Muscle of leg (tissue), 11 donors: Measurements from ENCODE around the gene HCAR1. TPM values are rescaled to one million over a fixed set of nuclear protein-coding genes. Genes with fewer than 3 reads are reported as not detected.
"Not testable (repeated sequence)": the region's sequence is repeated elsewhere in the genome, so short reads cannot be mapped to it uniquely, and the experiment has no call there.

Source experiments
- DNase-seq: peaks from one replicate; pipeline ENCODE4 v3.0.0; 2013
- H3K27ac ChIP-seq: one replicate; pipeline ENCODE4 v1.5.1; 2013; ENCODE audit warnings: mild to moderate bottlenecking, low read length, control low read depth
- H3K27me3 ChIP-seq: one replicate; pipeline ENCODE4 v1.6.1; 2013; ENCODE audit warnings: low read length; ENCODE audit not compliant: control insufficient read depth, insufficient read depth
- H3K36me3 ChIP-seq: one replicate; pipeline ENCODE4 v1.6.1; 2013; ENCODE audit warnings: low read length; ENCODE audit not compliant: control insufficient read depth, insufficient read depth
- H3K4me1 ChIP-seq: one replicate; pipeline ENCODE4 v1.6.1; 2013; ENCODE audit warnings: low read length; ENCODE audit not compliant: control insufficient read depth, insufficient read depth
- H3K4me3 ChIP-seq: one replicate; pipeline ENCODE4 v1.5.1; 2013; ENCODE audit warnings: low read length, control low read depth
- H3K9me3 ChIP-seq: replicated peaks from 2 replicates; pipeline ENCODE4 v1.6.1; 2013; ENCODE audit warnings: low read depth, low read length; ENCODE audit not compliant: control insufficient read depth
- WGBS: methylation state at CpG from one replicate; pipeline ENCODE4 v1.1.5; 2013; ENCODE audit warnings: missing lambda C conversion rate; ENCODE audit not compliant: insufficient coverage; 5-methylcytosine and 5-hydroxymethylcytosine counted together
- polyA plus RNA-seq, 8 donors: library from polyadenylated mRNA; unstranded; fragments of 120-200 nt; gene quantifications; one replicate each; pipeline versions ENCODE4 v1.2.1 to v1.2.3, GENCODE V29; 2013; ENCODE audit warnings: inconsistent platforms in 1 of 8, low replicate concordance in 1 of 8; ENCODE audit not compliant: insufficient read length in 8 of 8, insufficient read depth in 1 of 8
- total RNA-seq: library from RNA; stranded (reverse); fragments of 120-200 nt; gene quantifications from one replicate; pipeline ENCODE4 v1.2.4, GENCODE V29; 2013

Gene HCAR1
- total and polyA plus RNA-seq, 9 donors: 0.07 to 0.27 (median 0.12) TPM

- H3K4me3 ChIP-seq: no peak overlapping the region
- no peaks in the 10 kb centered on the region for H3K9me3 ChIP-seq
- no peaks in the 10 kb centered on the region for H3K36me3 ChIP-seq
- H3K27me3 ChIP-seq: no peaks in the 10 kb centered on the region
- H3K27ac ChIP-seq: no peak overlapping the region
- no peak for DNase-seq
- 78% methylated on average over 7 of the region's 11 CpGs for WGBS
- H3K4me1 ChIP-seq: no peaks in the 10 kb centered on the region
Measured at GRCh38 chr12:122721057-122721545, 9.5 kb downstream of the HCAR1 start.

GRCh38 chr12:122716658-122717057 is 14.0 kb downstream of the HCAR1 start, which contains the start of gene HCAR3:
HCAR3 (minus strand) TSS chr12:122716811; CDS start chr12:122716737, 74 bp downstream.
- not testable (repeated sequence) for DNase-seq, H3K4me3 ChIP-seq, H3K9me3 ChIP-seq, H3K27me3 ChIP-seq, H3K27ac ChIP-seq, H3K36me3 ChIP-seq, H3K4me1 ChIP-seq
- WGBS: 92% methylated on average over 5 of the region's 10 CpGs

- not testable (repeated sequence) for H3K27ac ChIP-seq, H3K4me3 ChIP-seq, DNase-seq, H3K9me3 ChIP-seq, H3K27me3 ChIP-seq, H3K36me3 ChIP-seq, H3K4me1 ChIP-seq
- WGBS: 47% methylated on average over 5 of the region's 6 CpGs
Measured at GRCh38 chr12:122715211-122715610, 15.4 kb downstream of the HCAR1 start.

GRCh38 chr12:122713491-122714188 is 17.0 kb downstream of the HCAR1 start:
- not testable (repeated sequence) for H3K36me3 ChIP-seq, DNase-seq, H3K9me3 ChIP-seq, H3K4me1 ChIP-seq, H3K4me3 ChIP-seq, H3K27me3 ChIP-seq, H3K27ac ChIP-seq
- no CpG with 5 or more reads among the region's 10 CpGs for WGBS

- no CpG with 5 or more reads among the region's 1 CpG for WGBS
- not testable (repeated sequence) for H3K4me3 ChIP-seq, H3K27ac ChIP-seq, H3K36me3 ChIP-seq, H3K9me3 ChIP-seq, H3K27me3 ChIP-seq, H3K4me1 ChIP-seq
- peak; percentile 23 for DNase-seq
Measured at GRCh38 chr12:122711266-122711665, 19.4 kb downstream of the HCAR1 start.

- 20% methylated on average over 1 of the region's 2 CpGs for WGBS
Measured at GRCh38 chr12:122710341-122710740, 20.3 kb downstream of the HCAR1 start.

GRCh38 chr12:122709287-122709686 is 21.4 kb downstream of the HCAR1 start:
- H3K36me3 ChIP-seq, DNase-seq, H3K4me1 ChIP-seq, H3K9me3 ChIP-seq, H3K27me3 ChIP-seq, H3K27ac ChIP-seq, H3K4me3 ChIP-seq: not testable (repeated sequence)
- no CpG with 5 or more reads among the region's 3 CpGs for WGBS

More at GRCh38 chr12:122710341-122710740, 20.3 kb downstream of the HCAR1 start:
- not testable (repeated sequence) for H3K4me1 ChIP-seq, H3K27ac ChIP-seq, DNase-seq, H3K4me3 ChIP-seq, H3K36me3 ChIP-seq, H3K27me3 ChIP-seq, H3K9me3 ChIP-seq

- H3K27me3 ChIP-seq, DNase-seq, H3K4me3 ChIP-seq, H3K9me3 ChIP-seq, H3K4me1 ChIP-seq, H3K27ac ChIP-seq, H3K36me3 ChIP-seq: not testable (repeated sequence)
- WGBS: no CpG with 5 or more reads among the region's 3 CpGs
Measured at GRCh38 chr12:122703841-122704240, 26.8 kb downstream of the HCAR1 start.

- DNase-seq, H3K4me1 ChIP-seq, H3K4me3 ChIP-seq: not testable (repeated sequence)
Measured at GRCh38 chr12:122702890-122703611, 27.6 kb downstream of the HCAR1 start, which contains the start of gene HCAR2. HCAR2 (minus strand) TSS chr12:122703357; CDS start chr12:122703283, 74 bp downstream.

GRCh38 chr12:122701481-122701880 is 29.2 kb downstream of the HCAR1 start:
- not testable (repeated sequence) for H3K36me3 ChIP-seq, DNase-seq, H3K4me1 ChIP-seq, H3K9me3 ChIP-seq, H3K27ac ChIP-seq, H3K4me3 ChIP-seq, H3K27me3 ChIP-seq
- WGBS: no CpG with 5 or more reads among the region's 4 CpGs

More at GRCh38 chr12:122702890-122703611, 27.6 kb downstream of the HCAR1 start, which contains the start of gene HCAR2:
- H3K36me3 ChIP-seq, H3K27me3 ChIP-seq, H3K9me3 ChIP-seq, H3K27ac ChIP-seq: not testable (repeated sequence)
- 93% methylated on average over 15 of the region's 22 CpGs for WGBS
